ENCODE measurements around the gene CX3CL1. TPM values are rescaled to one million over a fixed set of nuclear protein-coding genes. Genes with fewer than 3 reads are reported as not detected.
A peak's percentile ranks its signal among the peaks of the same experiment; 100 is the strongest.

CX3CL1 gene
- total RNA-seq, 1 donor from 2014 or later: 2.5 TPM

DNA sequence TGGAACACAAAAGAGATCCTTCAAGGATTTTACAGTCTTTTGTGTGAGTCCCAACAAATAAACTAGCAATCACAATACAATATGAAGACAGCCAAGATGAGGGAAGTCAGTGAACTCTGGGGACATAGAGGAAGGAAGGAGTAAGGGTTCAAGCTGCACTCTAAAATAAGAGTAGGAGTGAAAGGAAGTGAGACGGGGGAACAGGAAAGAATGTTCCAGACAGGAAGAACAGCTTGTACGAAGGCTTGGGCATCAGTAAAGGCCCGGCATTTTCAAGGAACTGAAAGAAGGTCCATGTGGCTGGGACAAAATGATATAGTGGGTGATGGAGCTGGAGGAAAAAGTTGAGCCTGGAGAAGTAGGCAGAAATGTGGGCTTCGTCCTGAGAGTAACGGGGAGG is 36.8 kb downstream of the CX3CL1 start:
- Mint-ChIP-seq H3K27ac (no peak overlapping the region), H3K9me3 (no peaks in the 10 kb centered on the region), H3K36me3 (no peaks in the 10 kb centered on the region), H3K4me1 (peaks cover 5% of the 10 kb centered on the region), H3K4me3 (no peak overlapping the region), H3K27me3 (ENCODE audit: low read depth) (peaks cover 18% of the 10 kb centered on the region)
- TF ChIP-seq, protein P1, sequence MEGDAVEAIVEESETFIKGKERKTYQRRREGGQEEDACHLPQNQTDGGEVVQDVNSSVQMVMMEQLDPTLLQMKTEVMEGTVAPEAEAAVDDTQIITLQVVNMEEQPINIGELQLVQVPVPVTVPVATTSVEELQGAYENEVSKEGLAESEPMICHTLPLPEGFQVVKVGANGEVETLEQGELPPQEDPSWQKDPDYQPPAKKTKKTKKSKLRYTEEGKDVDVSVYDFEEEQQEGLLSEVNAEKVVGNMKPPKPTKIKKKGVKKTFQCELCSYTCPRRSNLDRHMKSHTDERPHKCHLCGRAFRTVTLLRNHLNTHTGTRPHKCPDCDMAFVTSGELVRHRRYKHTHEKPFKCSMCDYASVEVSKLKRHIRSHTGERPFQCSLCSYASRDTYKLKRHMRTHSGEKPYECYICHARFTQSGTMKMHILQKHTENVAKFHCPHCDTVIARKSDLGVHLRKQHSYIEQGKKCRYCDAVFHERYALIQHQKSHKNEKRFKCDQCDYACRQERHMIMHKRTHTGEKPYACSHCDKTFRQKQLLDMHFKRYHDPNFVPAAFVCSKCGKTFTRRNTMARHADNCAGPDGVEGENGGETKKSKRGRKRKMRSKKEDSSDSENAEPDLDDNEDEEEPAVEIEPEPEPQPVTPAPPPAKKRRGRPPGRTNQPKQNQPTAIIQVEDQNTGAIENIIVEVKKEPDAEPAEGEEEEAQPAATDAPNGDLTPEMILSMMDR (IDR thresholded peaks at IDR 0.05; ENCODE audit: unreplicated experiment): no peak
- DNase-seq (ENCODE audit: low spot score in 2 of 2, unreplicated experiment in 2 of 2): no peak

DNA sequence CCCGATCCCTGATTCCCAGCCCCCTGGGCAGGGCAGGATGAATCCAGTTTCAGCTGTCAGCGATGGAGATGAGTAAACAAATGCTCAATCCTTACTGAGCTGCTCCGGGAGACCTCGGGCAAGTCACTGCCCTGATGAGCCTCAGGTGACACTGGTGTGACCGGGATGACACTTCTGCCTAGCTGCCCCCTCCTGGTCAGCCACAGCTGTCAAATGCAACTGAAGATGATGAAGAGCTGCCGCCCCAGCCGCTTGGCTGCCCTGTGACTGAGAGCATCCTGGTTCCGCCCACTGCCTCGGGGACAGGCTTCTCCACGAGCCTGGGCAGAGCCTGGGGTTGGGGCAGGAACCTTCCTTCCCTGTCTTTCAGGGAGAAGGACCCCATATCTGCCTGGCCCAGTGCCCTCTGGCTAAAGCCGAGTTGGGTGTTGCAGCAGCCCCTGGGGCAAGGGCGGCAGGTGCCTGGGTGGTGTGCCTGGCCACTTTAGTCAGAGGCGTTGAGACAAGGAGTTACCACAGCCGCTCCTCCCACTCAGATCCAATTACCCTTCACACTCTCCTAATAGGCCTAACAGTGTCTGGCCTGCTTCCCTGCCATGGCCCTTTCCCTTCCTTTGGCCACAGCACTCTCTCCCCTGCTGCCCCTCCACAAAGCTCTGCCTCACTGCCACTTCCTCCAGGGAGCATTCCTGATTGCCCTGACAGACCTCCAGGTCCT is 37.7 kb downstream of the CX3CL1 start:
- Mint-ChIP-seq H3K4me3 (no peak overlapping the region), H3K27ac (peak overlapping the region; percentile 43), H3K27me3 (ENCODE audit: low read depth) (peaks cover 9% of the 10 kb centered on the region), H3K36me3 (no peaks in the 10 kb centered on the region), H3K9me3 (no peaks in the 10 kb centered on the region), H3K4me1 (peaks cover 5% of the 10 kb centered on the region)
- DNase-seq (ENCODE audit: low spot score in 2 of 2, unreplicated experiment in 2 of 2): no peak
- TF ChIP-seq, protein P1 (IDR thresholded peaks at IDR 0.05; ENCODE audit: unreplicated experiment): no peak

DNA sequence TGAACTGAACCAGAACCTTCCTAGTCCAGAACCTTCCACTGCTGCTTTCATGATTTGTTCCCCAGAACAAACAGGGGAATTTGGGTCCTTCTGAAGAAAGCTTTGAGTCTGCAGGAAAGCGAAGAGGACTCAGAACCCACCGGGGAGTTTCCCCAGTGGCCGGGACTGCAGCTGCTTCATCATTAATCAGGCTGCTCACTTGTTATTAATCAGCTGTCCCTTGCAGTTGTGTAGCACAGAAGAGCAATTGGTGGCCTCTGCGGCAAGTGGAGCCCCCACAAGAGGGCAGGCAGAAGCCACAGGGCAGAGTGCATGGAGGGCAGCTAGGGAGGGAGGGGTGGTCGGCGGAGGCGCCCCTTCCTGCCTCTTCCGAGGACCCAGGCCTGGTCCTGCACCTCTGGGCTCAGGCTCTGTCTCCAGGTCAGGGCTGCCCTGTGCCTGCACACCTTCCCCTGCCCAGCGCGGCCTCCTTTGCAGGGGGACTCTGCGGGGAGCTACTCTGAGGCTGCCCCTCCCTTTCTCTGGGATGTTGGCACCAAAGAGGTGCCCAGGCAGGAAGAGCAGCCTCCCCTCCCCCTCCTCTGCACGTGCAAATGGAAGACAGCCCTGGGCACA is 39.2 kb downstream of the CX3CL1 start:
- Mint-ChIP-seq H3K4me3 (no peak overlapping the region), H3K4me1 (peaks cover 5% of the 10 kb centered on the region), H3K9me3 (no peaks in the 10 kb centered on the region), H3K27me3 (ENCODE audit: low read depth) (peaks cover 4% of the 10 kb centered on the region), H3K36me3 (no peaks in the 10 kb centered on the region), H3K27ac (no peak overlapping the region)
- TF ChIP-seq, protein P1 (IDR thresholded peaks at IDR 0.05; ENCODE audit: unreplicated experiment): no peak
- no peak for DNase-seq (ENCODE audit: low spot score in 2 of 2, unreplicated experiment in 2 of 2)

DNA sequence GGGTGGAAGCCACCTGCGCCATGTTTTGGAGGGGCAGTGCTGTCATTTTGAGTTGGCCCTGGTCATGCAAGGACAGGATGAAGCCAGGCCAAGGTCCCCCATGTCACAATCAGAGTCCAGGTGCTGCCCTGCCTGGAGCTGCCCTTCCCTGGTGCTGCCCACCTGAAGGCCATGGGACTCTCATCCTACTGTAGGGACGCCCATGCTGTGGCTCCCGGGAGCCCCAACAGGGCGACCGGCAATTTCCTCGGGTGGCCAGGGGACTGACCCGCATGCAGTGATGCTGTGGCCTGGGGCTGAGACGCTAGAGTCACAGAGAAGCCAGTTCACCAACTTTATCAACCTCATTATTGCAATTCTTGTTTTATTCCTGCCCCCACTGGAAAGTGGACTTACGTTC is 40.3 kb downstream of the CX3CL1 start:
- H3K4me1 Mint-ChIP-seq: peaks cover 12% of the 10 kb centered on the region
- no peak for DNase-seq (ENCODE audit: low spot score in 2 of 2, unreplicated experiment in 2 of 2)
- TF ChIP-seq, protein P1 (IDR thresholded peaks at IDR 0.05; ENCODE audit: unreplicated experiment): no peak
- no peaks in the 10 kb centered on the region for H3K9me3 Mint-ChIP-seq
- H3K27me3 Mint-ChIP-seq (ENCODE audit: low read depth): peaks cover 4% of the 10 kb centered on the region
- H3K27ac Mint-ChIP-seq: no peak overlapping the region
- H3K36me3 Mint-ChIP-seq: no peaks in the 10 kb centered on the region
- H3K4me3 Mint-ChIP-seq: no peak overlapping the region

DNA sequence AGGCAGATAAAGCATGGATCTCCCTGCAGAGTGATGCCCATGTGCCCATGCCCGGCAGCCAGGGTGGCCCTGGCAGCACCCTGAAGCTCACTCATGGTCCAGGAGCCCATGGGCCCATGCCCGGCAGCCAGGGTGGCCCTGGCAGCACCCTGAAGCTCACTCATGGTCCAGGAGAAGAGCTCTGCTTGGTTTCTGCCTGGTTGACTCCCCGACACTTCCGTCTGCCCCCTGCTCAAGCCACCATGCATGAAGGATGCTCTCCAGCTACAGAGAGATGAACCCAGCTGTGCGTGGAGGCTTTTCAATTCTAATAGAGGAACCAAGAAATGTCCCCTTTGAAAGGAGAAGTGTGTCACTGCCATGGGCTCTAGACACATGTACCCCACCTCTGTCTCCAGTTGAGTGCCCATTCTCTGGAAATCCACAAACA is 41.0 kb downstream of the CX3CL1 start:
- no peak overlapping the region for H3K4me3 Mint-ChIP-seq
- peaks cover 4% of the 10 kb centered on the region for H3K27me3 Mint-ChIP-seq (ENCODE audit: low read depth)
- no peak overlapping the region for H3K27ac Mint-ChIP-seq
- H3K4me1 Mint-ChIP-seq: peaks cover 16% of the 10 kb centered on the region
- no peak for DNase-seq (ENCODE audit: low spot score in 2 of 2, unreplicated experiment in 2 of 2)
- H3K36me3 Mint-ChIP-seq: no peaks in the 10 kb centered on the region
- TF ChIP-seq, protein P1 (IDR thresholded peaks at IDR 0.05; ENCODE audit: unreplicated experiment): no peak
- no peaks in the 10 kb centered on the region for H3K9me3 Mint-ChIP-seq

Measured in mesothelial cell of epicardium (in vitro differentiated cells).